Activated B cell treated with CpG ODN at 0.5 μM for 24 hours (primary cell): ENCODE measurements around the gene GSC2. TPM values are rescaled to one million over a fixed set of nuclear protein-coding genes. Genes with fewer than 3 reads are reported as not detected.

Source experiments
- ATAC-seq: fragments of 200-7000 bp; cut with Tn5 transposase; one replicate; pipeline ENCODE4 v1.10.0; 2021; ENCODE audit warnings: low read depth, mild to moderate bottlenecking, moderate library complexity
- CTCF ChIA-PET: fragments of 350-600 bp; sonication (Branson Sonifier 250); formaldehyde crosslinking; loops from one replicate; lab custom pipeline; 2021; ENCODE audit warnings: antibody characterized with exemption; lab: Charles Lee
- POLR2A ChIA-PET: fragments of 350-600 bp; sonication (Branson Sonifier 250); formaldehyde crosslinking; loops from one replicate; lab custom pipeline; 2021; ENCODE audit warnings: antibody characterized with exemption; lab: Charles Lee
- DNase-seq: peaks from one replicate; pipeline ENCODE4 v3.0.0; 2022
- H3K27ac Mint-ChIP-seq: one replicate; pipeline ENCODE4 v1.8.0; 2020; ENCODE audit warnings: mixed read lengths
- H3K27me3 Mint-ChIP-seq: one replicate; pipeline ENCODE4 v1.8.0; 2021; ENCODE audit warnings: mixed read lengths
- H3K36me3 Mint-ChIP-seq: one replicate; pipeline ENCODE4 v1.8.0; 2021; ENCODE audit warnings: low read depth, mixed read lengths
- H3K4me1 Mint-ChIP-seq: one replicate; pipeline ENCODE4 v1.8.0; 2021; ENCODE audit warnings: mixed read lengths
- H3K4me3 Mint-ChIP-seq: one replicate; pipeline ENCODE4 v1.8.0; 2020; ENCODE audit warnings: mild to moderate bottlenecking, mixed read lengths
- H3K9me3 Mint-ChIP-seq: one replicate; pipeline ENCODE4 v1.8.0; 2020; ENCODE audit warnings: mixed read lengths
- intact Hi-C: fragments of 100-400 bp; cut with micrococcal nuclease; formaldehyde crosslinking; loops from one replicate; pipeline ENCODE4 v1.15.1; 2024
- total RNA-seq: library from RNA; stranded (reverse); gene quantifications from 2 replicates; pipeline ENCODE4 v1.2.3, GENCODE V29; 2022
- TF ChIP-seq, protein P1 (sequence below): fragments of 200-600 bp; IDR thresholded peaks from one replicate; pipeline ENCODE4 v1.8.0; 2022; ENCODE audit warnings: antibody characterized with exemption, mild to moderate bottlenecking

The GSC2 gene
- total RNA-seq, 1 donor from 2014 or later = not detected

DNA sequence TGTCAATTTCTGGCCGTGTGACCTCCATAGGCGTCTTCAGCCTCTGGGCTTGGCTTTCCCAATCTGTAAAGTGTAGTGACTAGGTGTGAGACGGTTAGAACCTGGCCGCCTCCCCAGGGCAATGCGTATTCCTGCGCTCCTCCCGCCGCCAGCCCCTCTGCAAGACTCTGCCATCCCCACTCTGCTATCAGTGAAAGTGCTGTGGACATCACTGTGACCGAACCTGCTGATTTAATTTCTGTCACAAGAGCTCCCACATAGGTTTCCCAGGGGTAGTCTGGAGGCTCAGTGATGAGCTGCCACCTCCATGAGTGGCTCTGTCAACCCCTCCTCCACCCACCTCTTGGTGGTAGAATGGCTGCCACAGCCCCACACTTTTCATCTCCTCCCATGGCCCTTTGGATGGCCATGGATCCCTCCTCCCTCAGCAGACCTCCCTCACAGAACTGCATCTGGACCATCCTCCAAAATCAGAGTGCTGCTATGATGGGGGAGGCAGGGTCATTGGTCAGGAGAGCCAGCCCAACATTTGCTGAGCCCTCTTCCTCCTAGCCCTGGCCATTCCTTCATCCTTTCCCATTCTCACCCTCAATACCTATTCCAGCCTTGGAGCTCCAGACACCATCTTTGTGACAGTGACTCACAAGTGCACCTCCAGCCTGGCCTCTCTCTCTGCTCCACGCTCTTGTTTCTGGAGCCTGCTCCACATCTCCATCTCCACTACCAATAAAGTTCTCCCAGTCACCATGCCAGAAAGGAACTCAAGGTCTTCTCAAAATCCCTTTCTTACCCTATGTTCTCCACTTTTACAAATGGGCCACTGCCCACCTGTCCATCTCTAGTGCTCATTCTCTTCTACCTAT lies 1.5 kb upstream of the GSC2 start:
- Mint-ChIP-seq H3K27ac (no peak overlapping the region), H3K4me3 (peak overlapping the region; percentile 42), H3K36me3 (no peaks in the 10 kb centered on the region), H3K27me3 (peaks cover 38% of the 10 kb centered on the region), H3K4me1 (peaks cover 6% of the 10 kb centered on the region), H3K9me3 (no peaks in the 10 kb centered on the region)
- TF ChIP-seq, protein P1, sequence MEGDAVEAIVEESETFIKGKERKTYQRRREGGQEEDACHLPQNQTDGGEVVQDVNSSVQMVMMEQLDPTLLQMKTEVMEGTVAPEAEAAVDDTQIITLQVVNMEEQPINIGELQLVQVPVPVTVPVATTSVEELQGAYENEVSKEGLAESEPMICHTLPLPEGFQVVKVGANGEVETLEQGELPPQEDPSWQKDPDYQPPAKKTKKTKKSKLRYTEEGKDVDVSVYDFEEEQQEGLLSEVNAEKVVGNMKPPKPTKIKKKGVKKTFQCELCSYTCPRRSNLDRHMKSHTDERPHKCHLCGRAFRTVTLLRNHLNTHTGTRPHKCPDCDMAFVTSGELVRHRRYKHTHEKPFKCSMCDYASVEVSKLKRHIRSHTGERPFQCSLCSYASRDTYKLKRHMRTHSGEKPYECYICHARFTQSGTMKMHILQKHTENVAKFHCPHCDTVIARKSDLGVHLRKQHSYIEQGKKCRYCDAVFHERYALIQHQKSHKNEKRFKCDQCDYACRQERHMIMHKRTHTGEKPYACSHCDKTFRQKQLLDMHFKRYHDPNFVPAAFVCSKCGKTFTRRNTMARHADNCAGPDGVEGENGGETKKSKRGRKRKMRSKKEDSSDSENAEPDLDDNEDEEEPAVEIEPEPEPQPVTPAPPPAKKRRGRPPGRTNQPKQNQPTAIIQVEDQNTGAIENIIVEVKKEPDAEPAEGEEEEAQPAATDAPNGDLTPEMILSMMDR = no peak
- ATAC-seq (no peak), DNase-seq (no peak)
- ChIA-PET POLR2A (interaction anchor here (0.7 kb wide), 1 partner anchor 622 kb away, joined by 10 read pairs; no protein-coding TSS in a partner anchor), CTCF (no interaction called here)
- intact Hi-C loops = no loop called here

DNA sequence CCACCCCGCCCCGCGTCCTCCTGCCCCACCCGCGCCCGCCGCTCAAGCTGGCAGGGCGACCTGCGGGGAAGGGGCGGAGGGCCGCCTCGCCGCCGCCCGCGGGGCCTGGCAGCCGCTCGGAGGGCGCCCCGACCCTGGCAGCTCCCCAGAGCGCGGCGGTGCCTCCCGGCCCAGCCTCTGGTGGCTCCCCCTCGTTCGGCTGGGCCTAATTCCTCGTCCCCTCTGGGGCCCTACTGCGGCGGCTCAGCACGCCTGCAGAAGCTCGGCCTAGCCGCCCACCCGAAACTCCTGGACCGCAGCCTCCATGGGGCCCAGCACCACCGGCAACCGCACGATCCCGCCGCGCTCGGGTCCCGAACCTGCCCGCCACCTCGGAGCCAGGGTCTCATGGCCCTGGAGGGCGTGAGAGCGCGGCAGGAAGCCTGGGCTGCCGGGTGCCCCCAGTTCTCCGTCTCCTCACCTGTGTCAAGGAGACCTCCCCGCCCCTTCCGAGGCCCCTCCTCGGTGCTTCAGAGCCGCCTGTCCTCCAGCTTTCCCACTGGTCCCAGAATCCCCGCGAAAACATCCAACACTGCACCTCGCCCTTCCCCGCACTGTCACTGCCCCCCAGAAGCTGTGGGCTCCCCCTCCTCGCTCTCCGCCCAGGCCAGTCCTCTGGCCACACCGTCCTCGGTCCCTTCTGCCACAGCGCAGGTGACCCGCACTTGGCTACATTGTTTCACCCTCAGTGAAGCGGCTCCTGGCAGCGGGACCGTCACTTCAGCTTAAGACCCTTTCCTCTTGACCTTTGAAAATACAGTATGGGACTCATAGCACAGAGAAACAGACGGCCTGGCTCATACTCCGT lies 613 bp upstream of the GSC2 start:
- Mint-ChIP-seq H3K27ac (no peak overlapping the region), H3K27me3 (peaks cover 36% of the 10 kb centered on the region), H3K36me3 (no peaks in the 10 kb centered on the region), H3K4me1 (peaks cover 6% of the 10 kb centered on the region), H3K4me3 (peak overlapping the region; percentile 42), H3K9me3 (no peaks in the 10 kb centered on the region)
- TF ChIP-seq, protein P1 = no peak
- no peak for ATAC-seq
- POLR2A ChIA-PET = no interaction called here
- no peak for DNase-seq
- intact Hi-C loops = no loop called here
- CTCF ChIA-PET = no interaction called here

DNA sequence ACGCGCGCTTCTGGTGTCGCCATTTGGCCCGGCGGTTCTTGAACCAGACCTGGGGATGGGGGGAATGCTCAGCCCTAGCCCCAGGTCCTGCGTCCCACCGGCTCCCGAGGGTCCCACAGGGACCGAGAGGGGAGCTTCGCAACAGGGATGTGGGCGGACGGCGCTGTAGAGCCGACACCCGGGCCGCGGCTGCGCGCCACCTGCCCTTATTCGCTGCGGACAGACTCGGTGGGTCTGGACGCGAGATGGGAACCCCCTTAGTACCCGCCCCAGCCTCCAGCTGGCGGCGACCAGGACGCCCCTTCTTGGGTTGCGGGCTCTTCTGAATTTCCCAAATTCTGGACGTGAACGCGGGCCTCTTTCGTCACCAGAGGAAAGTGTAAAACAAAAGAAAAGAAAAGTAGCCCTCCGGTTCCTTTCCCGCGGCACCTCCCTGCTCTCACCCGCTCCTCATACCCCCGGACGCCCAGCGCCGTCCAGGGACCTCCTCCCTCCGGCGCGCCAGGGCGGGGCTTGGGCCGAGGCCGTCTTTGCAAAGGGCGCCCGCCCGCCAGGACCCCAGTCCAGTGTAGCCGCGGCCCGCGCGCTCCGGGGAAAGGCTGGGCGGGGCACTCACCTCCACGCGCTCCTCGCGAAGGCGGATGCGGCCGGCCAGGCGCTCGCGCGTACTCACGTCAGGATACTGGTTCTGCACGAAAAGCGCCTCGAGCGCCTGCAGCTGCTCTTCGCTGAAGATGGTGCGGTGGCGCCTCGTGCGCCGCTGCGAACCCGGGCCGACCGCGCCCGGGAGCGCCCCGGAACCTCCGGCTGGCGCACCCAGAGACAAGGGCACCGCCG lies 827 bp downstream of the GSC2 start:
- POLR2A ChIA-PET = no interaction called here
- intact Hi-C loops = loop anchor here (10.0 kb wide), 1 partner anchor 146 kb away; the partner anchor contains the start of gene CLTCL1
- DNase-seq (no peak), ATAC-seq (no peak)
- Mint-ChIP-seq H3K9me3 (no peaks in the 10 kb centered on the region), H3K36me3 (peaks cover 3% of the 10 kb centered on the region), H3K4me3 (peak overlapping the region; percentile 38), H3K4me1 (peaks cover 12% of the 10 kb centered on the region), H3K27ac (no peak overlapping the region), H3K27me3 (peaks cover 38% of the 10 kb centered on the region)
- TF ChIP-seq, protein P1 = no peak
- CTCF ChIA-PET = interaction anchor here (0.8 to 1.1 kb wide), 2 partner anchors 25 to 481 kb away, joined by 3 to 4 read pairs; no protein-coding TSS in a partner anchor

DNA sequence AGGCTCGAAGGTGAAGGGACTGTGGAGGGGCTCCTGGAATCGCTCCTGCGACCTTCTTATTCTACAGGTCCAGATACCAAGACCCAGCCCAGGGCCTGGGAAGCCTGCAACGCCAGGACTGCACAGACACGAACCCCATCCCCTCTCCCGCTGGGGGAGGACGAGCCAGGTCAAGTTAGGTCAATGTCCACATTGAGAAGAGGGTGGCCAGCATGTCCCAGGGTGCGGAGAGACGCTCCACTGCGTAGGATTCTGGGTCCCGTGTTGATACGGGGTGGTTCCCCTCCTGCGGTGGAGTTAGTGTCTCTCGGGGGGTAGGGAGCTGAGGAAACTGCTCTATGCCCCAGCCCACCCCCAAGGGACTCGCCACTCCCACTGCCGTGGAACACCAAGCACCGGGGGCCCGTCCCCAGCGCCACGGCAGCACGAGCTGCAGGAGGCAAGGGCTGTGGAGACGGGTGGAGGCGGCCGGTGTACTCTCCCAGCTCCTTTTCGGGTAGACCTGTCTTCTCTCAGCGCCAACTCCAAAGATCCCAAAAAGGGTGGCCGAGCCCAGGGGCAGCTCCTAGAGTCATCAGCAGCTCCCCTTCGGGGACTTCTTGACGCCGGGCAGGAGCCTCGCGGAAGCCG lies 1.6 kb downstream of the GSC2 start:
- H3K27me3 Mint-ChIP-seq = peaks cover 35% of the 10 kb centered on the region
- H3K27ac Mint-ChIP-seq = no peak overlapping the region
- TF ChIP-seq, protein P1 = no peak
- ChIA-PET CTCF (interaction anchor here (0.8 kb wide), 1 partner anchor 25 kb away, joined by 3 read pairs; no protein-coding TSS in a partner anchor), POLR2A (interaction anchor here (0.6 kb wide), 1 partner anchor 283 kb away, joined by 3 read pairs; the partner anchor contains the start of gene HIRA)
- H3K36me3 Mint-ChIP-seq = peaks cover 8% of the 10 kb centered on the region
- DNase-seq = no peak
- no peaks in the 10 kb centered on the region for H3K9me3 Mint-ChIP-seq
- intact Hi-C loops = loop anchor here (10.0 kb wide), 1 partner anchor 146 kb away; the partner anchor contains the start of gene CLTCL1
- H3K4me1 Mint-ChIP-seq = peaks cover 18% of the 10 kb centered on the region
- H3K4me3 Mint-ChIP-seq = no peak overlapping the region
- ATAC-seq = no peak
